Activated T-helper 17 cell treated with anti-CD3 and anti-CD28 coated beads, Interleukin-2, amount 50 U/mL, for 72 hours (primary cell): ENCODE results near the gene OR5B2. TPM values are rescaled to one million over a fixed set of nuclear protein-coding genes. Genes with fewer than 3 reads are reported as not detected.
A peak's percentile ranks its signal among the peaks of the same experiment; 100 is the strongest.

Source experiments
- ATAC-seq: fragments of 150-1000 bp; cut with Tn5 transposase; replicated peaks from 2 replicates; pipeline ENCODE4 v1.10.0; 2021; ENCODE audit warnings: mild to moderate bottlenecking, moderate library complexity
- H3K27ac Mint-ChIP-seq: one replicate; pipeline ENCODE4 v1.8.0; 2022; ENCODE audit warnings: mixed read lengths
- H3K27me3 Mint-ChIP-seq: one replicate; pipeline ENCODE4 v1.8.0; 2022; ENCODE audit warnings: mixed read lengths
- H3K36me3 Mint-ChIP-seq: one replicate; pipeline ENCODE4 v1.8.0; 2022; ENCODE audit warnings: low read depth, mild to moderate bottlenecking, mixed read lengths
- H3K4me1 Mint-ChIP-seq: one replicate; pipeline ENCODE4 v1.8.0; 2022; ENCODE audit warnings: mixed read lengths
- H3K4me3 Mint-ChIP-seq: one replicate; pipeline ENCODE4 v1.8.0; 2022; ENCODE audit warnings: mild to moderate bottlenecking, mixed read lengths
- H3K9me3 Mint-ChIP-seq: one replicate; pipeline ENCODE4 v1.8.0; 2022; ENCODE audit warnings: mixed read lengths
- total RNA-seq, 2 donors: library from RNA; stranded (reverse); gene quantifications; one replicate each; pipeline ENCODE4 v1.2.3, GENCODE V29; 2022

The OR5B2 gene
- total RNA-seq, 2 donors from 2014 or later: 0.45 TPM; not detected in 1

DNA sequence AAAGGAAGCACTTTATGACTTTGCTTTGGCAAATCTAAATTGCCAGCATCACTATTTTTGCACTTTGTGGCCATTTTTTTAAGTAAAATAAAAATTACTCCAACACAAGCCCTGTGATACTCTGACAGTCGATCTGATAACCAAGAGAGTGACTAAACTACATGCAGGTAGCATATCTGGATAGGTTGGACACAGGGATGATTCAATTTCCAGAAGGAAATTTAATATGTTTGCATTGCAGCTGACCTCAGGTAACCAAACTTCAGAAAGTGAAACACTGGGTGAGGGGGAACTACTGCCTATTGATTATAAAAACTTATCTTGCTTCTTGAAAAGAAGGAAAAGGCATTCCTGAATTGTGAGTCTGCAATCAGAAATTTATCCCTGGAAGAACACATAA, 35.2 kb downstream of the OR5B2 start:
- no peak overlapping the region for H3K4me3 Mint-ChIP-seq

DNA sequence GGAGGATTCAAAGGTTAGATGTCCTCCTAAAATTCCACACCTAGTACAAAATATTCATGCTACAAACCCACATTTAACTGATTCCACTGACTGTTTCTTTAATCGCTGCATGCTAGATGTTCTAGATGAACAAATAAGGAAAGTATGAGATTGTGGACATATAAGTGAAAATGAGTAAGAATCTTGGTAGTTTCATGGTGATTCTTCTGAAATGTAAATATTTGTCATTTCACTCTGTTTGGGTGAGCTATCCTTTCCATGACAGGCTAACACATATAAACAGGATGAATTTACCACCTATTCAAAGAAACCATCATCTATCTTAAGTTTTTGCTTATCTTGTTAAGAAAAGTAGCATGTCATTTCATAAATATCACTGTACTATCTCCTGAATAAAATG, 36.0 kb downstream of the OR5B2 start:
- Mint-ChIP-seq H3K4me3 (no peak overlapping the region), H3K36me3 (no peaks in the 10 kb centered on the region), H3K4me1 (no peaks in the 10 kb centered on the region), H3K27me3 (peaks cover 6% of the 10 kb centered on the region), H3K9me3 (no peaks in the 10 kb centered on the region), H3K27ac (no peak overlapping the region)
- peak; percentile 51 for ATAC-seq

More for the DNA sequence above, 35.2 kb downstream of the OR5B2 start:
- no peak for ATAC-seq
- no peaks in the 10 kb centered on the region for H3K36me3 Mint-ChIP-seq
- H3K4me1 Mint-ChIP-seq: no peaks in the 10 kb centered on the region
- H3K27me3 Mint-ChIP-seq: peaks cover 6% of the 10 kb centered on the region
- H3K27ac Mint-ChIP-seq: no peak overlapping the region
- H3K9me3 Mint-ChIP-seq: no peaks in the 10 kb centered on the region

- Mint-ChIP-seq H3K9me3 (no peaks in the 10 kb centered on the region), H3K36me3 (no peaks in the 10 kb centered on the region), H3K4me1 (no peaks in the 10 kb centered on the region), H3K27me3 (peaks cover 6% of the 10 kb centered on the region), H3K4me3 (no peak overlapping the region), H3K27ac (no peak overlapping the region)
- ATAC-seq: no peak
These were observed 37.3 kb downstream of the OR5B2 start for GRCh38 chr11:58390551-58391063.

Other genes starting within 250 kb of the OR5B2 start
- gene OR9Q2, start 239.1 kb downstream of the OR5B2 start, total RNA-seq: under 1 TPM; 0.06 to 0.29 TPM
- not detected for gene OR1S2, start 224.0 kb downstream of the OR5B2 start, total RNA-seq
- gene OR1S1, start 215.4 kb downstream of the OR5B2 start, total RNA-seq: not detected
- gene OR10Q1, start 199.2 kb downstream of the OR5B2 start, total RNA-seq: not detected
- not detected for gene OR10W1, start 159.9 kb downstream of the OR5B2 start, total RNA-seq
- not detected for gene OR5B17, start 69.1 kb downstream of the OR5B2 start, total RNA-seq
- gene OR5B3, start 21.2 kb downstream of the OR5B2 start, total RNA-seq: not detected
- gene OR5B12, start 14.1 kb upstream of the OR5B2 start, total RNA-seq: under 1 TPM in 1 of 2 donors, not detected in 1; 0.53 TPM
- 1 to 10 TPM; 2.9 to 3.6 TPM for gene OR5B21, start 80.0 kb upstream of the OR5B2 start, total RNA-seq
- 100 to 1,000 TPM; 234 to 320 TPM for gene LPXN, start 147.7 kb upstream of the OR5B2 start, total RNA-seq
- gene ZFP91, start 150.9 kb upstream of the OR5B2 start, total RNA-seq: 10 to 100 TPM; 45.7 to 47.4 TPM
- 1 to 10 TPM; 4.1 to 5.5 TPM for gene CNTF, start 194.5 kb upstream of the OR5B2 start, total RNA-seq